ENCODE data around the gene PTPRM.

PTPRM gene

GRCh38 chr18:7742224-7742623, 175.1 kb downstream of the PTPRM start:
- POLR2A ChIA-PET (ENCODE audit: low non-redundant PET): no interaction called here
- DNase-seq (ENCODE audit: low spot score): no peak
- CTCF ChIA-PET: no interaction called here
- TF ChIP-seq CTCF (conservative IDR thresholded peaks at IDR 0.05; ENCODE audit: low read depth): no peak
- no peak overlapping the region for H3K27ac ChIP-seq

GRCh38 chr18:7743256-7743655, 176.1 kb downstream of the PTPRM start:
- ChIA-PET CTCF (no interaction called here), POLR2A (ENCODE audit: low non-redundant PET) (no interaction called here)
- TF ChIP-seq CTCF (conservative IDR thresholded peaks at IDR 0.05; ENCODE audit: low read depth): no peak
- H3K27ac ChIP-seq: no peak overlapping the region
- DNase-seq (ENCODE audit: low spot score): no peak

- H3K27ac ChIP-seq: no peak overlapping the region
- no peak for TF ChIP-seq CTCF (conservative IDR thresholded peaks at IDR 0.05; ENCODE audit: low read depth)
- ChIA-PET CTCF (no interaction called here), POLR2A (ENCODE audit: low non-redundant PET) (no interaction called here)
- DNase-seq (ENCODE audit: low spot score): no peak
These were observed 179.0 kb downstream of the PTPRM start for GRCh38 chr18:7746106-7746505.

GRCh38 chr18:7748251-7749007, 181.3 kb downstream of the PTPRM start:
- no peak overlapping the region for H3K27ac ChIP-seq
- ChIA-PET POLR2A (ENCODE audit: low non-redundant PET) (no interaction called here), CTCF (no interaction called here)
- no peak for TF ChIP-seq CTCF (conservative IDR thresholded peaks at IDR 0.05; ENCODE audit: low read depth)
- no peak for DNase-seq (ENCODE audit: low spot score)

- no peak for TF ChIP-seq CTCF (conservative IDR thresholded peaks at IDR 0.05; ENCODE audit: low read depth)
- POLR2A ChIA-PET (ENCODE audit: low non-redundant PET): no interaction called here
- CTCF ChIA-PET: no interaction called here
- DNase-seq (ENCODE audit: low spot score): no peak
- no peak overlapping the region for H3K27ac ChIP-seq
These were observed 181.9 kb downstream of the PTPRM start for GRCh38 chr18:7749008-7749405.

GRCh38 chr18:7749510-7749981, 182.4 kb downstream of the PTPRM start:
- ChIA-PET CTCF (no interaction called here), POLR2A (ENCODE audit: low non-redundant PET) (no interaction called here)
- no peak for DNase-seq (ENCODE audit: low spot score)
- no peak for TF ChIP-seq CTCF (conservative IDR thresholded peaks at IDR 0.05; ENCODE audit: low read depth)
- no peak overlapping the region for H3K27ac ChIP-seq

Measured in RWPE1 (cell line).